Right atrium auricular region (tissue), 2 donors: ENCODE measurements around the gene TMPRSS7. TPM values are rescaled to one million over a fixed set of nuclear protein-coding genes. Genes with fewer than 3 reads are reported as not detected.

ENCODE experiments used
- DNase-seq: peaks from one replicate; pipeline ENCODE4 v3.0.0-alpha.2; 2019; ENCODE audit warnings: low spot score
- H3K27ac ChIP-seq, 2 donors: fragments of 200-600 bp; sonication (generic); 1 replicate in 1 of 2; 2 replicates in 1 of 2; pipeline ENCODE4 v1.5.1; 2016 to 2019
- H3K27me3 ChIP-seq, 2 donors: fragments of 200-600 bp; sonication (generic); one replicate each; pipeline versions ENCODE4 v1.5.1 to v1.6.0; 2017 to 2019
- H3K36me3 ChIP-seq: fragments of 200-600 bp; sonication (generic); one replicate; pipeline ENCODE4 v1.5.1; 2016
- H3K4me1 ChIP-seq, 2 donors: fragments of 200-600 bp; sonication (generic); one replicate each; pipeline versions ENCODE4 v1.5.1 to v1.6.0; 2017 to 2019
- H3K4me3 ChIP-seq, 2 donors: fragments of 200-600 bp; sonication (generic); 1 replicate in 1 of 2; 2 replicates in 1 of 2; pipeline ENCODE4 v1.5.1; 2017 to 2019; ENCODE audit warnings: mild to moderate bottlenecking in 1 of 2, moderate library complexity in 1 of 2
- H3K9me3 ChIP-seq, 2 donors: fragments of 200-600 bp; sonication (generic); one replicate each; pipeline ENCODE4 v1.5.1; 2019
- CTCF ChIP-seq, 2 donors: fragments of 200-600 bp; sonication (generic); IDR thresholded peaks; one replicate each; pipeline ENCODE4 v1.5.1; 2019; ENCODE audit warnings: antibody characterized with exemption in 2 of 2
- total RNA-seq, 2 donors: library from RNA; depleted of rRNA; stranded (reverse); fragments of >200 nt; gene quantifications; one replicate each; pipeline ENCODE4 v1.1.0, GENCODE V29; 2016

Gene TMPRSS7
- total RNA-seq, 2 donors from 2014 or later = not detected

GRCh38 chr3:112117841-112118571 is 83.5 kb downstream of the TMPRSS7 start:
- no peaks in the 10 kb centered on the region for H3K36me3 ChIP-seq
- DNase-seq = no peak
- no peak for TF ChIP-seq CTCF (IDR thresholded peaks at IDR 0.05)
- H3K4me1 ChIP-seq = peaks cover 0 to 10% of the 10 kb centered on the region in 2 donors
- H3K27ac ChIP-seq = no peak overlapping the region
- H3K27me3 ChIP-seq = no peaks in the 10 kb centered on the region
- no peaks in the 10 kb centered on the region for H3K9me3 ChIP-seq
- H3K4me3 ChIP-seq = no peak overlapping the region

DNA sequence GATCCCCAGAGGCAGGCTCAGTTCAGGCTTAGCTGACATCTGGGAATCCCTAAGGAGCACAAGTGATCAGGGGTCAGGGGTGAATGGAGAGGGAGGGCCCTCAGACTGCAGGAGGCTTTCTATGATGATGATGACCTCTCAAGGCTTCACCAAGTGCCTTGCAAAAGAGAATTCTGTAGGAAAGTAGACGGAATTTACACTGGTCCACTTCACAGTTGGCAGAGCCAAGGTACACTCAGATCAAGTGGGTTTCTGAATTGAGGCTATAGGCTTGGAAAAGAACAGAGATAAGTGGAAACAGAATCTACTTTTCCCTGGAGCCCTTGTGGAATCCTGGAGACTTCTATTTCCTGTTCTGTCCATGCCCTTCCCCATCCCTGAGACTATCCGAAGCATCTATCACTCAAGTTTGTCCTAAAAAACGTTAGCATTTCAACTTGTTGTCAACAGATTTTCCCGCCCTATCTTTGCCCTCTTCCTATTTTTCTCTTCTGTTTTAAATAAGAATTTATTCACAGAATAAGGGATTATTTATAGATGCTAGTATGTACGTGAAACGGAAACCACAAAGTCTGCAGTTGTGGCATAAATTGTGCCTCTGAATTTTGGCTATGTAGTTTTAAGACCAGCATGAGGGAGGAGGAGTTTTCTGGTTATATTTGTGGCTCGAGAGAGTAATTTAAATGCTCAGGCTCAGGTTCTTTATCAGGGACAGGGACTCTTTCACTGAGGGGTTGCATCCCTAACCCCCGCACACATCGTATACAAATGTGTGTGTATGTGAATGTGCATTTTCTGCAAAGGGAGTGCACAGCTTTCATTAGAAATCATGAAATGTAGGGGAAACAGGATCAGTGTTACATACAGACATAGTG is 85.7 kb downstream of the TMPRSS7 start:
- Histone ChIP-seq H3K27ac (no peak overlapping the region), H3K4me1 (peaks cover 0 to 10% of the 10 kb centered on the region in 2 donors), H3K27me3 (no peaks in the 10 kb centered on the region), H3K36me3 (no peaks in the 10 kb centered on the region), H3K4me3 (no peak overlapping the region), H3K9me3 (no peaks in the 10 kb centered on the region)
- no peak for TF ChIP-seq CTCF (IDR thresholded peaks at IDR 0.05)
- DNase-seq = no peak

DNA sequence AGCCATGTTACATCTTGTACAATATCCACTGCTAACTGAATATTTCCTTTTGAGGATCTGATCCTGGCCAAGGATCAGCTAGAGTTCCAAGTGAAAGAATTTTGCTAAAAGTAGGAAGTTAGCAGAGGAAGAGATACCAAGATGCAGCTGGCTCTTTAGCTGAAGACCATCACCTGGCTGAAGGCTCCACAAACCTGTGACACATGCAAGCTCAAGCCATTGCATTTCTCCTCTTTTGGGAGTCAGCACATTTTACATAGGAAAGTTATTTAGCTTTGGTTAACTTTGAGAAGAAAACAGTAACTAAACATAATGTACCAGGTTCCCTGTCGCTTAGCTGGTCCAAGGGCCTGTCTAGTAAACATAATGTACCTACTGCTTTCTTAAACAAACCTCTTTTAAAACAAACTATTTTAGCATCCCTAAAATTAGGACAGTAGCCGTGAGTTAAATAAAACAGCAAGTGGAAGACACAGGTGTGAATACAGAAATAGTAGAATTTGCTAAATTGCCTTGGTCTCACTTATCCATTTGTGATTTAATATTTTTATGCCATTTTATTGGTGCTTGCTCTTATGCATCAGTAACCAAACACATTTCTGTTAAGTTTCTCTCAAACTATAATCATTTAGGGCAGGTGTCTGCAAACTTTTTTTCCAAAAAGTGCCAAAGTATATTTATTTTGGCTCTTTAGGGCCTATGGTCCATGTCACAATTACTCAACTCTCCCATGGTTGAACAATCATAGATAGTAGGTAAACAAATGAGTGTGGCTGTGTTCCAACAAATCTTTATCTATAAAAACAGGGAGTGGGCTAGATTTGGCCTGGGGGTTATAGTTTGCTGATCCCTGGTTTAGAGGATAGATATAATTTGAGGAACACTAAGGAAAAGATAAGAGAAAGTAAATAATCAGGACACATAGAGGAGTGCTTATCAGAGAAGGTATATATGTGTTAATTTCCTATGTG is 87.3 kb downstream of the TMPRSS7 start:
- H3K4me3 ChIP-seq = no peak overlapping the region
- no peak for TF ChIP-seq CTCF (IDR thresholded peaks at IDR 0.05)

GRCh38 chr3:112122870-112123269 is 88.3 kb downstream of the TMPRSS7 start:
- no peak overlapping the region for H3K27ac ChIP-seq
- TF ChIP-seq CTCF (IDR thresholded peaks at IDR 0.05) = no peak
- H3K36me3 ChIP-seq = no peaks in the 10 kb centered on the region
- H3K9me3 ChIP-seq = no peaks in the 10 kb centered on the region
- DNase-seq = no peak
- H3K4me1 ChIP-seq = peaks cover 0 to 16% of the 10 kb centered on the region in 2 donors
- no peak overlapping the region for H3K4me3 ChIP-seq
- no peaks in the 10 kb centered on the region for H3K27me3 ChIP-seq

More for the DNA sequence above, 87.3 kb downstream of the TMPRSS7 start:
- Histone ChIP-seq H3K4me1 (peaks cover 0 to 6% of the 10 kb centered on the region in 2 donors), H3K27me3 (no peaks in the 10 kb centered on the region), H3K9me3 (no peaks in the 10 kb centered on the region), H3K36me3 (no peaks in the 10 kb centered on the region), H3K27ac (no peak overlapping the region)
- no peak for DNase-seq

DNA sequence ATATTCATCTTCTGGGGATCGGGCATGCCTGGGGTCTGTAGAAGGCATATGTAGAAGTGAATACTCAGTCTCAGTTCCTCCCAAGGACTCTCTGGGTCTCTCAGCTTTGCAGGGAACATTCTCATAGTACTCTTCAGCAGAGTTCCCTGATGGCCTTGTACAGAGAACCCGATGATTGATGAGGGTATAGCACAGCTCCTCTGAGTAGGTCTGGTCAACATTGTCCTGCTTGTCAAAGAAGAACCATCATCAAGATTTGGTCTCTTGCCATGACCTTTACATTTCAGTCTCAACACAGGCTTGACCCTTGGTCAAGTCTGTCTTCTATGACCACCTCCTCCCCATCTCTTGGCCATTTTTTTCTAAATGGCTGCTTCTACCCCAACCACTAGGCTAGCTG is 89.0 kb downstream of the TMPRSS7 start:
- Histone ChIP-seq H3K4me3 (no peak overlapping the region), H3K27me3 (no peaks in the 10 kb centered on the region), H3K4me1 (peaks cover 0 to 17% of the 10 kb centered on the region in 2 donors), H3K9me3 (no peaks in the 10 kb centered on the region), H3K27ac (no peak overlapping the region), H3K36me3 (no peaks in the 10 kb centered on the region)
- DNase-seq = no peak
- TF ChIP-seq CTCF (IDR thresholded peaks at IDR 0.05) = no peak
